GM21619 (cell line): Measurements from ENCODE around the gene GABRB3.
"Not testable (repeated sequence)": the region's sequence is repeated elsewhere in the genome, so short reads cannot be mapped to it uniquely, and the experiment has no call there.

Experiments used
- ATAC-seq: cut with Tn5 transposase; IDR thresholded peaks from one replicate; pipeline ENCODE4 v1.9.1; 2021; ENCODE audit not compliant: unreplicated experiment

Gene GABRB3

DNA sequence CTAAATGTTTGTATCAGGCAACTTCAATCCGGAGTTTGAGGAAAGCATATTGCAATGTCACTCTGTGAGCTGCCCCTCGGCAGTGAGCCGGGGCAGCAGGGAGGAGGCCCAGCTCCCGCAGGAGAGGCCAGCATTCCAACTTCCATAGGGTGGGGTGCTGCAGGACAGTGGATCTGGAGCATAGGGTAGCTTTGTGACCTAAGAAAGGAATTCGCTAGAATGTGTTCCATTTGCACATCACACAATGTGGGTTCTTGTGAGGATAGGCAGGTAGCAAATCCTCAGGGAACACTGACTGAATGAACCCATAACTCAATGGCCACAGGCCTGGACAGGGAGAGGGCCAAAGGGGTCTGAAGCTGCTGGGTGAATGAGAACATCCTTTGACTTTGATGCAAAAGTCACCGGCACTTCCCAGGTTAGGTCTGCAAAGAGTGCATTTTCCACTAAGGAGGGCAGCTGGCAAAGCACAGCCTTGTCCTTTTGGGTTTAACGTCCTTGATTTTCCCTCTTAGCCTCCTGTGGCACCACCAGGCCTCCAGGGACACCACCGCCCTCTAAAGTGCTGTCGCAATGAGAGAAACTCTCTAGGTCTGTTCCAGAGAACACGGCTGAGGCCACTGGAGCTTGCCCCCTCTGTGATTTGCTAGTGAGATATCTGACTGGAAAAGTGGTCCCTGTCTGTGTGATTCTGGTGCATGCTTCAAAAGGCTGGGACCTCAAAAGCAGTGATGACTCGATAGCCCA, 36.2 kb downstream of the GABRB3 start:
- ATAC-seq, result no peak

DNA sequence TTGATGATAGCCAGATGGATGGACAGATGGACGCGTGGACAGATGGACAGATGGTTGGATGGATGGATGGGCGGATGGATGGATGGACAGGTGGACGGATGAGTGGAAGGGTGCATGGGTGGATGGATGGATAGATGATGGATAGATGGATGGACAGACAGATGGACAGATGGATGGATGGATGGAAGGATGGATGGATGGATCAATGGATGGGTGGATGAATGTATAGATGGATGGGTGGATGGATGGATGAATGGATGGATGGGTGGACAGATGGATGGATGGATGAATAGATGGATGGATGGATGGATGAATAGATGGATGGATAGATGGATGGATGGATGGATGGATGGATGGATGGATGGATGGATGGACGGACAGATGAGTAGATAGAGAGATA, 40.9 kb downstream of the GABRB3 start:
- no peak for ATAC-seq

GRCh38 chr15:26729581-26729980, 43.3 kb downstream of the GABRB3 start:
- ATAC-seq, result no peak

GRCh38 chr15:26729030-26729429, 43.8 kb downstream of the GABRB3 start:
- ATAC-seq, result no peak

DNA sequence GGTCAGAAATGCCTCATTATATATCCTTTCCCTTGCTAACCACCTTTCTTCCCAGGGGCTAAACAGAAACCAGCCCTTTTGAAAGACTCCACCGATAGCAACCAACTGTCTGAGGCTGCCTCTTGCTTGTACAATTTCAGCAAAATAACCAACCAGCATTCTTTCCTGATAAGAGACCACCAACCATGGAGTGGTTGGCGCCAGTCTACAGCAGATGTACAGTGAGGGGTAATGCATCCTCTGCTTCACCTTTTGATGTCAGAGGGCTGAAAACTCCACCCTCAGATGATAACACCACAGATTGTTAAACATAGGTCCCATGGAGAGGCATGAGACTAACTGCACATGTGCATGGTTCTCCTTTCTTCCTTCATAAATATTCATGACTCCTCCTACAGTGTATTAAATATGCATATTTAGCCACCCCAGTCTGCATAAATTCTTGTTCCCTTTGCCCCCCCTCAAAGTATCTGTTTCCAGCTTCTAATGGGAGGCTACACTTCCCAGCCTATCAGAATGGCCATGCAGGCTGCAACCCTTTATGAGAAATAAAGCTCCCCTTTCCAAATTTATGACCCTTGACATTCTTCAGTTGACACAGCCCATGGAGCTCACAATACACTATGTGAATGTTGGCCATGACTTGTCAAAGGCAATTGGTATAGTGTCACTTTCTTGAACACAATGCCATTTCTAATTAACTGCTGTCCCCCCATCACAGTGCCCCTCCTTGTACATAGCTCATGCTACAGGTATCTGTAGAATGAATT, 48.3 kb downstream of the GABRB3 start:
- no peak for ATAC-seq

- ATAC-seq, result no peak
Measured at GRCh38 chr15:26722621-26723160, 50.2 kb downstream of the GABRB3 start.

DNA sequence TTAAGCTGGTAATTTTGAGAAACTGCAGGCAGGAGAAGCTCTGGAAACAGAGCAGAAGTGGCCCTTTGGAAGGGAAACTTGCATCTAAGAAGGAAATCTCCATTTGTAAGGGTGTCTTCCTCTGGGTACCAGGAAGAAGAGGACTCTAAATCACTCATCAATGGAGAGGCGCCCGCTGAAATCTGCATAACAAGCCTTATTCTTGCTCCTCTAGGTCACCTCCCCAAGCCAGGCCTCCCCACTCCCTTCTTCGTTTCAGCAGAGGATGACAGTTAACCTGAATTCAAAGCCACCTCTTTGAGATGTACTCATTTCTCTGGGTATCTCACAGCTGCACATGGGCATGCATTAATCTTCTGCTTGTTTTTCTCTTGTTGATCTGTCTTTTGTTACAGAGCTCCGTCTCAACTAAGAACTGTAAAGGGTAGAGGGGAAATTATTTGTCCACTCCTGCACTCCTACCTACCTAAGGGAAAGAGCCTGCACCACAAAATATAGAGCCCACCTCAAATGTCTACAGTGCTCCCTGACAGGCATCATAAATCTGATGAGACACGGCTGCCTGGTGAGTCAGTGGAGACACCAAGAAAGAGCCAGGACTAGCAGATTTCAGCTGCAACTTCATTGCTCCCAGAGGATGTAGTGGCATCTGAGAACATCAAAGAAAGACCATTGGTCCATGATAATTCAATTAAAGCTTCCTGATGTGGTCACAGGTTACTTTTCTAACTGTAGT, 51.5 kb downstream of the GABRB3 start:
- no peak for ATAC-seq

DNA sequence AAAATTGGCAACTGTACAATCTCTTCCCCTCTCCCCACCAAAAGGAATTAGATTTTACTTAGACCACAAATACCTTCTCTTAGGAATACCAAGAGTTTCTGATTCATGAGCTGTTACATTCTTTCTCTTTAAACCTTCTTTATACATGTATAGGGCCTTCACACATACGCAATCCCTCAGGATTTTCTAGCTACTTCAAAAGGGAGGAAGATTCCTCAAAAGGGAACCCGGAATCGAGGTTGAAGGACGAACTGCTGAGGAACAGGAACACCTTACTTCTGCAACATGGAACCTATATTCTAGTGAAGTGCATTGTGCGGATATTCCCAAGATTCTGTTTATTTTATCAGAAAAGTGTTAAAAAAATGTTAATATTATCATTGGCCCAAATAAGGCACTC, 52.3 kb downstream of the GABRB3 start:
- ATAC-seq, result no peak

- not testable (repeated sequence) for ATAC-seq
Measured at GRCh38 chr15:26719866-26720265, 53.0 kb downstream of the GABRB3 start.

GRCh38 chr15:26716069-26716468, 56.8 kb downstream of the GABRB3 start:
- no peak for ATAC-seq

DNA sequence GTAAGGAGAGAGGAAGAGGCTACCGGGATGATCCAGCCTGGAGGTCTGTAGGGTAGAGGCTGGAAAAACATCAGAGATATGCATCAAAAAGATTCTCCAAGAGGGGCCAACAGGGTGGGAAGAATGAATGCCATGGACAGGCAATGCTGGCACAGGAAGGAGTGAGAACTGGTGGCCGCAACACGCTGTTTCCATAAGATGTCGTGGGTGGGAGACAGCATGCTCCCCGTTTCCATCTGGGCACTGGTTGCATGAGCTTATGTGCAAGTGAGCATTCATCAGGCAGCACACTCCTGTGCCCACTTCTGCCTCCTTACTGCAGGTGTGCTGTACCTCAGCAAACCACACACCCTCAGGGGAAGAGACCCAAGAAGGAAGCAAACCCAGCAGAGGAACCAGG, 59.4 kb downstream of the GABRB3 start:
- ATAC-seq, result no peak

DNA sequence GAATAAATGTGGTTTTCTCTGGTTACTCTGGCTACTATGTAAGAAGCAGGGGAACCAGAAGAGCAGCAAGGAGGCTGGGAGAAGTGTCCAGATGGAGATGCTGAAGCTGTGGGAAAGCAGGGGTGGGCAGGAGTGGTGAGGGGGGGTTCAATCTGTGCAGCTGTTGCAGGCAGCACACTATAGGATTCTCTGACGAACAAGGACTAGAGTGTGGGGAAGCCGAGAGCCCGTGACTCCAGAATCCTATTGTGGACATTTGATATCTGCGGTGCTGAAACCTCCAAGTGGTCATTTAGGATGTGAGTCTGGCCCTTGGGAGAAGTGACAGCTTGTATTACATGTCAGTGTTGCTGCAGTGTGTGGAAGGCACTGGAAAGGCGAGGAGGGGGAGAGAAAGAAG, 60.5 kb downstream of the GABRB3 start:
- no peak for ATAC-seq

DNA sequence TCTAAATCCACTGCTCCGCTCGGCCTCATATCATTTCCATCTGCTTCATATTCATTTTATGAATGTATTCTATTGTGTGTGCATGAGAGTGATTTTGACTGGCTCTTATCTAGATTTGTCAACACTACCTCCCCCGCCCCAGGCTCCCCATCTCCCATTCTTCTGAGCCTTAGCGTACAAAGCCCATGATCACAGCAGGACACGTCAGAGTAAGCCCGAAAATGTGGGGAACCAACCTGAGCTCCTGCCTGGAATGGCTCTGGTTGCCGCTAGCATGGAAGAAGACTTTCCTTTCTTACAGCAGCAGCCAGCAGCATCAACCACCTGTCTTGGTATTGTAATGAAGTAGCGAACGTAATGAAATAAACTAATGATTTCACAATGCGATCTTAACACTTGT, 61.4 kb downstream of the GABRB3 start:
- no peak for ATAC-seq

GRCh38 chr15:26702381-26702780, 70.5 kb downstream of the GABRB3 start:
- no peak for ATAC-seq

DNA sequence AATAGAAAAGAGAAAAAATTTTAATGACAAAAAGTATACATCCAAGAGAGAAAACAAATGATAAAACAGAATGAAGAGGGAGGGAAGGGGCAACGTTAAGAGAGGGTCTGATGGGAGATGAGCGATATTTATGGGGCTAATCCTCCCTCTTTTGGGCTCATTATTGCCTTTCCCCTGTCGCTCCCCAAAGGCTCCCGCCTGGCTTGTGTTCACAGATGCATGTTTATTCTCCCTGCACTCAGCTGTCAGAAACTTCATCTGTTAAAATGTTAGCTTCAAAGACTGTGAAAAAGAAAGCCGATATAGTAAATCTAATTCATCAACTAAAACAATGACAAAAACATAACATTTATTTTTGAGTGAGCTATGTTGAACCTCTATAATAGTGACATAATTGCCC, 74.3 kb downstream of the GABRB3 start:
- ATAC-seq, result no peak

GRCh38 chr15:26697913-26698312, 75.0 kb downstream of the GABRB3 start:
- ATAC-seq, result no peak

DNA sequence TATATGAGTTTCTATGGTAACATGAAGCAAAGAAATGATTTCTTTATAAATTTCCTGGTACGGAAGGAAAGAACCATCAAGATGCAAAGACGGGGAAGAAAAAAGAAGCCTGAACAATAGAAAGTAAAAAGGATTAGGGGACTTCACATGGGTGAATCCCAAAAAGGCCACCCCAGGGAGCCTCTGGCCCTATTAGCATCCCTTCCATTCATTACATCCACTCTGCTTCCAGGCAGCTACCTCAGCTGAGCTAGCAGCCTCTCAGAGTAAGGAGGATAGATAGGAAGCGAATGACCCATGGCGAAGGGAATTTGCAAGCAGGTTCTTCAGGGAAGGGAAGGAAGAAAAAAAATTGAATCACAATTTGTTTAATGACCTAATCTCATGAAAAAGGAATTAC, 81.6 kb downstream of the GABRB3 start:
- no peak for ATAC-seq

DNA sequence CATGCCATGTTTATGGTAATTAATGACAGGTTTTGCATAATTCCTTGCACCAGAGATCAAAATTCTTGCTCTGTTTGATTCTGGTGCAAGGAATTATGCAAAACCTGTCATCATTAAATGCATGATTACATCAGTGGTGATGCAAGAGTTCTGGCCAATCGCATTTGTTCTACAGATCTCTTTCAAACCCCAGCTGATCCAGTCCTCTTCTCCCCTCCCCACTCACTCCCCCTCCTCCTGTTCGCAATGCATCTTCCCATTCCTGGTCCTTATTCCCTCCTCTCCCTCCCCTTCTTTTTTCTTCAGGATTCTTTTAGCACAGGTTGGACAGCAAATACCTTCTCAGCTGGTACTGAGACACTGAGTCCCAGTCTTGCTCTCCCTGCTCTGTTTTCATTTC, 82.1 kb downstream of the GABRB3 start:
- ATAC-seq, result no peak

GRCh38 chr15:26689462-26689861, 83.4 kb downstream of the GABRB3 start:
- no peak for ATAC-seq

- no peak for ATAC-seq
Measured at GRCh38 chr15:26686547-26687187, 86.2 kb downstream of the GABRB3 start.

GRCh38 chr15:26682598-26683164, 90.2 kb downstream of the GABRB3 start:
- ATAC-seq, result no peak
